ENCODE measurements around the gene CD276.
"Not testable (repeated sequence)": the region's sequence is repeated elsewhere in the genome, so short reads cannot be mapped to it uniquely, and the experiment has no call there.

Gene CD276

DNA sequence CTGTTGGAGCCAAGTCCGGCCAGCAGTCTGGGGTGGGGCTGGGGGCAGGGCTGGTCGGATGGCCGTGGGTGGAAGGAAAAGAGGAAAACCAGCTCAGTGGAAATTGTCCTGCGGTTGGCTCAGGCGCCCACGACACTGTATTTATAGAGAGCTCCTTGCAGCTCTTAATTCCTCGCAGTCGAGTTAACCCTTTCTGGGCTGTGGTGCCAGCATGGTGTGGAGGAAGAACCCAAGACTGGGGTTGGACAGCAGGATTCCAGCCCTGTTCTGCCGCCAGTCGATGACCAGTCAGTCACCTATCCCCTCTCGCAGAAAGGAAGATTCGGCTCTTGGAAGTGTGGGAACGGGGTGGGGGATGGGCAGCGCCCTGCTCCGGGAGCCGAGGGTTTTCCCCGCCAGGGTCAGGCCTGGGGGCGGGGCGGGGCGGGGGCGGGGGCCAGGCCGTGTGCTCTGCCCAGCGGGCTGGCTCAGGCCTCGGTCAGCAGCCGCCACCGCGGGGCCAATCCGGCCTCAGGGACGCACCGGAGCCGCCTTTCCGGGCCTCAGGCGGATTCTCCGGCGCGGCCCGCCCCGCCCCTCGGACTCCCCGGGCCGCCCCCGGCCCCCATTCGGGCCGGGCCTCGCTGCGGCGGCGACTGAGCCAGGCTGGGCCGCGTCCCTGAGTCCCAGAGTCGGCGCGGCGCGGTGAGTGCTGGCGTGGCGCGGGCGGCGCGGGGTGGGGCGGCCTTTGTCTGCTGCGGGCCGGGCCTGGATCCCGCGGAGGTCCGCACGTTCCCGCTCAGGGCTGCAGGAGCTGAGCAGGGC is at the start of gene CD276:
CD276 (plus strand) TSS at position 607 of the 804 bp plus-strand sequence. CDS start 15,257 bp downstream, outside the sequence.
- no peak for DNase-seq (ENCODE audit: low spot score)

DNA sequence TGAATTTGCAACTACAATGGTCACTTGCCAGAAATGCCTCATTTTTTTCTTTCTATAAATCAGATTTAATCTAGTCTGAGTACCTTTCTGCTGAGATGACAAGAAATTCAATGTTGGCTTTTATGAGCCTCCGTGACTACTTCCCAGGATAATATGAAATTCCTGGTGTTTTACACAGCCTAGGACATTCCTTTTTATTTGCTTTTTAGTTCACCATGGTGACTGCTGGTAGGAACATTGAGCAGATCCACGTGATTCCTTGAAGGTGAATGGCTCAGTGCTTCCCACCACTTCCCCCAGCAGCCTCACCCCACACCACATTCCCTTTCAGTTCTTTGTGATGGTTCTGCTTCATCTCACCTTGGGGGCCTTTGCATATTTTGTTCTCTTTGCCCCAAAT is 46.7 kb upstream of the CD276 start:
- DNase-seq (ENCODE audit: low spot score): no peak

DNA sequence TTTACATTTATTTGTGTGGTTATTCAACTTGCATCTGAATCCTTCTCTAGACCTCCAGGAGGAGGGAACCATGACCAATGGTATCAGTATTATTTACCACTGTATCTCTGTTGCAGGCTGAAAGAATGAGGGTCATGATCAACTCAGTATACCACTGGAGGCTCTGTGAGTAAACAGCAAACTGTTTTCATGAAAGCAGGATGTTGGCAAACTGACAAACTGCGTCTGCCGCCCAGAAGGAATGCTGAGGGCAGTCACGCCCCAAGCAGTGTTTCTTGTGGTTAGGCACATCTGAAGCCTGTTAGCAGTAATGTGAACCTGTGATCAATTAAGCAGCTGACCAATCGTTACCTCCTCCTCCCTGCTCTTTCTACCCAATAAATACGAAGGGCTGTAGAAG is 44.7 kb upstream of the CD276 start:
- DNase-seq (ENCODE audit: low spot score): not testable (repeated sequence)

DNA sequence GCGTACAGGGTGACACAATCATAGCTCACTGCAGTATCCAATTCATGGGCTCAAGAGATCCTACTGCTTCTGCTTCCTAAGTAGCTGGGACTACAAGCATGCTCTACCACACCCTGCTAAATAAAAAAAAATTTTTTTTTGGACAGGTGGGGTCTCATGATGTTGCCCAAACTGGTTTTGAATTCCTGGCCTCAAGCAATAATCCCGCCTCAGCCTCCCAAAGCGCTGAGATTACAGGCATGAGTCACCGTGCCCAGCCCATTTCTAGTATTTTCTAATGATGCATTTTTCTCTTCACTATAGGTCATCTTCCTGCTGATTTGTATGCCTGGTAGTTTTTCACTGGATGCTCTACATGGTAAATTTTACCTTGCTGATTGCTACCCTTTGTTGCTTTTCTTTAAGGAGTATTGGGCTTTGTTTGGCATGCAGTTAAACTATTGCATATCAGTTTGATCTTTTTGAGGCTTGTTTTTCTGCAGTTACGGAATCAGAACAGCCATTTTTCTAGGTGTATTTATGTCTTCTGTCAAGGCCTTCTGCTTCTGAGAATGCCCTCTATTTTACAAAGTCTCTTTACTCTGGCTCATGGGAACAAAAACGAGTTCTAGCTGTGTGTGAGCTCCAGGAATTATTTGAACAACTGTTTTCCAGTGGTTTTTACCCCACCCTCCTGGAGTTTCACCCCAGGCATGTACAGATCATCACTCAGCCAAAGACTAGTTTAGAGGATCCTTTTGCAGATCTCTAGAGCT is 36.7 kb upstream of the CD276 start:
- no peak for DNase-seq (ENCODE audit: low spot score)

DNA sequence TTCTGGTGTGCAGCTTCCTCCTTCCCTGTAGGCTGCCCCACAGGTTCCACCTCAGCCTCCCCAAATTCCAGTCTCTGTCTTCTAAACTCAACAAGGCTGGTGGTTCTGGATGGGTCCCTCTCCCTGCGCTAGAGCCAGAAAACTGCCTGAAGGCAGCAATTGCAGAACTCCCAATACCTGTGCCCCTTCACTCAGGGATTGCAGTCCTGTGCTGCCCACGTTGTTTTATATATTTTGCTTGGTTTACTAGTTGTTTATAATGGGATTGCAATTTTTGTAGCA is 36.2 kb upstream of the CD276 start:
- no peak for DNase-seq (ENCODE audit: low spot score)

DNA sequence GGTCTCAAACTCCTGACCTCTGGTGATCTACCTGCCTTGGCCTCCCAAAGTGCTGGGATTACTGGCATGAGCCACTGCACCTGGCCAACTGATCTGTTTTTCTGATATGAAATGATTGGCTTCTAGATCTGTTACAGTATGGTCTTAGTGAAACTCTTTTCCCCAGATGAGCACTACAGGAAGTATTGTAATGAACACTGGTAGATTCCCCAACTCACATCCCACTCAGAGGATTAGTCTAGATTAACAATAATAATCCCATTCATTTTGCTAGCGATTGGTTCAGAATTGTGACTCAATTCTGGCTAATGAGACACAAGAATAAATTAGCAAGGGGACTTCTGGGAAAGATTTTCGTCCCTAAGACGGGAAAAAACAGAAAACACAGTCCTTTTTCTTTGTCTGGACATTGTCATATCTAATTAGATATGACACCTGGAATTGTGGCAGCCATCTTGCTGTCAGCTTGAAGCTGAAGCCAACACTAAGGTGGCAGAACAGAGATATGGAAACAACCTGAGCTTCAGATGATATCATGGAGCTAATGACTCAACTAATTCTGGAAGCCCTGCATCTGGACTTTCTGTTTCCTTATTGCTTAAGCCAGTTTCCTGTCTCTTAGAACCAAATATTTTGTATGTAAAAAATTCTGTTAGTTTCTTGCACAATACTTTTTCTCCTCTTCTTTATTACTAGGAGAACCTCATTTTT is 33.6 kb upstream of the CD276 start:
- DNase-seq (ENCODE audit: low spot score): no peak

DNA sequence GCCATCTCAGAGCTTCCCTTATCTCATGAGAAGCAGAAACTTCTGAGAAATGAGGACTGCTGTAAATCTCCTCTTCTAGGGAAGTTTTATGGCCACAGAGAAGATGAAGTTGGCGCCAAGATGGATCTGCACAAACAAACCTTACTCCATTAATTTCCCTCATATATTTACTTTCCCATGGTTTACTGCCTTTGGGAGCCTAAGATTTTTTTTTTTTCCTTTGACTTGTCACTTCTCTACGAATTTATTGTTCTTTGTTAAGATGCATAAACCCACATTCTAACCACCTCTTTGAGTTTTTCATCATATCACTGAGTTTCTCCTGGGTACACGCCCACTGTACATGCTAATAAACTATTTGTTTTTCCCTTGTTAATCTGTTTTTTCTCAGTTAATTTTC is 29.5 kb upstream of the CD276 start:
- DNase-seq (ENCODE audit: low spot score): no peak

DNA sequence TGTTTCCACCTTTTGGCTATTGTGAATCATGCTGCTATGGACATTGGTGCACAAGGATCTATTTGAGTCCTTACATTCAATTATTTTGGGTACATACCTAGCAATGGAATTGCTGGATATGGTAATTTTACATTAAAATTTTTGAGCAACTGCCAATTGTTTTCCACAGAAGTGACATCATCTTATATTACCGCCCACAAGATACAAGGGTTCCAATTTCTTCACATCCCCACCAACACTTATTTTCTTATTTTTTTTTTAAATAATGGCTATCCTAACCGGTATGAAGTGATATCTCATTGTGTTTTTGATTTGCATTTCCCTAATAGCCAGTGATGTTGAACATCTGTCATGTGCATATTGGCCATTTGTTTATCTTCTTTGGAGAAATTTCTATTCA is 28.5 kb upstream of the CD276 start:
- DNase-seq (ENCODE audit: low spot score): no peak

DNA sequence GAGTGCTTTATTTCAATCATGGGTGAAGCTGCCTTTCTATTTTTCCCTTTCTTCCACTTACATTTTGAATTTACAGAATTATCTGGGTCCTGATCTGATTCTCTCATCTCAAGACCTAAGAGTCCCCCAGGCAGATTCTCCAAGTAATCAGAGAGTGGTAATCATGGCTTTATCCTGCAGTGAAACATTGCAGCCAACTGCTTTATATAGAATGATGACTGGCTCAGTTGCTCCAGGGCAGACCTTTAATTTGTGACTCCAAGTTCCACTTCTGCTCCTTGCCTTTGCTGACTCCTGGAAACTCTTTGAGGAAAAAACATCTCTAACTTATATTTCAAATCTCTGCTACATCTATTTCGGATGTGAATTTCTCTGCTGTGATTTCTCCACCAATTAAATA is 25.5 kb upstream of the CD276 start:
- no peak for DNase-seq (ENCODE audit: low spot score)

DNA sequence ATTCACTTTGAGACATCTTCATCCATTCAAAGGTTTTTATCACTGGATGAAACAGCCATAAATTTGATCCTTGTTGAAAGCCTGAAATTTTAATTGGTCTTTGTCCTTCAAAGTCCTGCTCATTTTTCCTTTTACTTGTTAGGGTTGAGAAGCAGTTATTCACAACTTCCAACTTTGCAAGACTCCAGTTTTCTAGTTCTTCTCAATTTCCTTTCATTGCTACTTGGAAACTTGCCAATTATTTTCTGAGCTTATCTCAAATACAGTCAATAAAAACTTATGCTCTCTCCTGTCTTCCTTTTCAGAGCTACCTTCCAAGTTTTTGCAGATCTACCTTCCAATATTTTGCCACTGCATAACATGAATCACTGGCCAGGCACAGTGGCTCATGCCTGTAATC is 23.7 kb upstream of the CD276 start:
- no peak for DNase-seq (ENCODE audit: low spot score)

DNA sequence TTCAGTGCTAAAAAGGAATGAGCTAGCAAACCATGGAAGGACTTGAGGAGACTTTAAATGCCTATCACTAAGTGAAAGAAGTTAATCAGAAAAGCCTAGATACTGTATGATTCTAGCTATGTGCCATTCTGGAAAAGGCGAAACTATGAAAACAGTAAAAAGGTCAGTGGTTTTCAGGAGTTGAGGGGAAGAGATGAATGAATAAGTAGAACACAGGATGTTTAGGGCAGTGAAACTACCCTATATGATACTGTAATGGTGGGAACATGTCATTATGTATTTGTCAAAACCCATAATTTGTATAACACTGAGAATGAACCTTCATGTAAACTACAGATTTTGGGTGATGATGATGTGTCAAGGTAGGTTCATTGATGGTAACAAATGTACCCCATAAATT is 9.6 kb upstream of the CD276 start:
- DNase-seq (ENCODE audit: low spot score): no peak

DNA sequence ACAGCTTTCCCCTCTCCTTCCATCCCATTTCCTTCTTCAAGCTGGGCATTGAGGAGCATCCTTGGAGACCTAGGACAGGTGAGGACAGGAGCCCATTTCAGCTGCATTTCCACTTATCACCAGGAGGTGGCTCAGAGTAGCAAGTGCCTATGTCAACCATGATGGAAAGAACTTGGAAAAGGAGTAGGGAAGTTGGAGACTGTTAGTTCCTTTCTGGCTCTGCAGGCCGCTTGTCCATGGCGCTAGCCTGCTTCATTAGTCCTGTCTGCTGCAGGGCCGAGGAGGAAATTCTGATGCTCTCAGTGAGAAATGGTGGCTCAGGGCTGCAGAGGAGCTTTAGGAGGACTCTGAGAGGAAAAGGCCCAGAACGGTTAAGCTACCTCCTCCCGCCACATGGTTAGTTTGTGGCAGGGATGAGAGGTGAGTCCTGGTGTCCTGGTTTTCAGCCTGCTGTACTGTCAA is 7.0 kb upstream of the CD276 start:
- DNase-seq (ENCODE audit: low spot score): peak; percentile 43

DNA sequence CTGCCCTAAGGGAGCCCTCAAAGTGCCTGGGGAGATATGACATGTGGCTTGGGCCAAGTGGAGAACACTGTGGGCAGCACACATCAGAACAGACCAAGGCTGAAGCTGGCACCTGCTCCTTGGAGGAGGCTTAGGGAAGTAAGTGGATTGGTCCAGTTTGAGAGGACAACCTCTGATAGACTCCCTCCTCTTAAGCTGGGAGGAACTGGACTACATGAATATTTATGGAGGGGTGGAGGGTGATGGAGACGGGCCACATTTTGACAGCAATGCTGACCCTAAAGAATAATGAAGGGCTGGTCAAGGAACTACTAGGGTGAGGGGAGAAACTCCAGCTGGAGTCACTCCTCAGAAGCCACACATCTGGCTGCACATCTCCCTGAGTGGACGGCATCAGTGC is 6.5 kb upstream of the CD276 start:
- DNase-seq (ENCODE audit: low spot score): no peak

DNA sequence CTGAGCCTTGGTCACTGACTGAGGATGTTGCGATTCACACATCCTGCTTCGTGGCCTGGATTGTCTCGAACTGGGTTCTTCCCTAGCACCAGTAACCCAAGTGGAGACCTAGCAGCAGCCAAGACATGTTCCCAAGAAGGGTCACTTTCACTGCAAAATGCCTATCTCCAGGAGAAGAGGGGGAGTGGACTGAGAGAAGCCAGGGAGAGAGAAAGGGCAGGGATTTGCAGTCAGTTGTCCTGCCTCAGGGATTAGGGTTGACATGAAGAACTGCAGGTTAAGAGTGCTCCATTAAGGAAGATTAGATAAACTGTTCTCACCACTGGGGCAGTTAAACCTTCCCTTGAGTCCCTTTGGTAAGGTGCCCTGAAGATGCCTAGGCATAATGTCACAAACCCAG is 5.7 kb upstream of the CD276 start:
- DNase-seq (ENCODE audit: low spot score): no peak

DNA sequence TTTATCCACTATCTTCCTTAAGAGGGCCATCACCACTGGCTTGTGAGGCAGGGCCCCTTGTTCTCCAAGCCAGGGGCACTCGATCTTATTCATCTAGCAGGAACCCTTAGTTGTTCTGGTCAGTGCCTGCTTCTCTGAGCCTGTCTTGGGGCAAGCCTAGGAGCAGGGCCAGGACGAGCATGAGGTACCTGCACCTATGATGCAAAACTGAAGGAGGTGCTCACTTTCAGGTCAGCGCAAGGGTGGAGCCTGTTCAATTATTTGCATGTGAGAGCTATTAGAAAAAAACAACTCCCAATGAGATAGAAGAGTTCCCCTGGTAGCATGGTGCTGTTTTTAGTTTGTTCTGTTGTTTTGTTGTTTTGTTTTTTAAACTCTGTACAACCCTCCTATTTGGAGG is 5.0 kb upstream of the CD276 start:
- DNase-seq (ENCODE audit: low spot score): no peak

DNA sequence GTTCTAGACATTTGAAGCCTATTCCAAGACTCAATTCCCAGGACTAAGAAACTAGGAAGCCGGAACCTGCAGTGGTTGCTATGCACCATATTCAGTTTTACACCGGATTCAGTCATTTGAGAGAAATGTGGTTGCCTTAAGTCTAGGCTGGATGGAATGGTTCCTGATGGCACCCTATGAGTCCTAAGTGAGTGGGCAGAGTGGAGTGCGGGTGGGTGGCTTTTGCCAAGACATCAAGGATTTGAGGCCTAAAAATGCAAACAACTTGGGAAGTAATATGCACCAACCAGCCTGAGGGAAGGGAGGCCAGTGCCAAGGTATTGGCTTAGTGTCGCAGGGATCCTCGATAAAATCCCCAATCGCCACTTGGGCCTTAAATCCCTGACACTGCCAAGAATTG is 4.2 kb upstream of the CD276 start:
- no peak for DNase-seq (ENCODE audit: low spot score)

DNA sequence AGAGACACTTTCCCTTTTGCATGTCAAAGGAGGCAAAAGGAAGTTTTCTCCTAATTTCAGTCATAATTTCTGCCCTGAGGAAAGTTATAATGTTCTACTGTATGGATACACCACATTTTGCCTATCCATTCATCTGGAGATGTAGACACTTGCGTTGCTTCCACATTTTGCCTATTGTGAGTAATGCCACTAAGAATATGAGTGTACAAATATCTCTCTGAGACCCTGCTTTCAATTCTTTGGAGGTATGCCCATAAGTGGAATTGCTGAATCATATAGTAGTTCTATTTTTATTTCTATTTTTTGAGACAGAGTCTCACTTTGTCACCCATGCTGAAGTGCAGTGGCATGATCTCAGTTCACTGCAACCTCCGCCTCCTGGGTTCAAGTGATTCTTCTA is 3.6 kb upstream of the CD276 start:
- no peak for DNase-seq (ENCODE audit: low spot score)

DNA sequence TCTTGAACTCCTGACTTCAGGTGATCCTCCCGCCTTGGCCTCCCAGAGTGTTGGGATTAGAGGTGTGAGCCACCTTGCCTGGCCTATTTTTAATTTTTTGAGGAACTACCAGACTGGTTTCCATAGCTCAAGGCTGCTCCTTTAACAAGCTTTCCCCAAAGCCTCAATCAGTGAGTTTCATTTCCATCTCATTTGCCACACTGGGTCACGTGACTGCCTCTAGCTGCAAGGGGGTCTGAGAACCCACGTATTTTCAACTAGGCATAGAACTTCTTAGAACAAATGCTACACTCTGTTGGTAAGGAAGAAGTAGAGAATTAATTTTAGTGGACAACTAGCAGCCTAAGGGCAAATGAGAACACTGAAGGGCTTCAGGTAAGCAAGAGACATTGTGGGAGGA is 3.1 kb upstream of the CD276 start:
- no peak for DNase-seq (ENCODE audit: low spot score)

DNA sequence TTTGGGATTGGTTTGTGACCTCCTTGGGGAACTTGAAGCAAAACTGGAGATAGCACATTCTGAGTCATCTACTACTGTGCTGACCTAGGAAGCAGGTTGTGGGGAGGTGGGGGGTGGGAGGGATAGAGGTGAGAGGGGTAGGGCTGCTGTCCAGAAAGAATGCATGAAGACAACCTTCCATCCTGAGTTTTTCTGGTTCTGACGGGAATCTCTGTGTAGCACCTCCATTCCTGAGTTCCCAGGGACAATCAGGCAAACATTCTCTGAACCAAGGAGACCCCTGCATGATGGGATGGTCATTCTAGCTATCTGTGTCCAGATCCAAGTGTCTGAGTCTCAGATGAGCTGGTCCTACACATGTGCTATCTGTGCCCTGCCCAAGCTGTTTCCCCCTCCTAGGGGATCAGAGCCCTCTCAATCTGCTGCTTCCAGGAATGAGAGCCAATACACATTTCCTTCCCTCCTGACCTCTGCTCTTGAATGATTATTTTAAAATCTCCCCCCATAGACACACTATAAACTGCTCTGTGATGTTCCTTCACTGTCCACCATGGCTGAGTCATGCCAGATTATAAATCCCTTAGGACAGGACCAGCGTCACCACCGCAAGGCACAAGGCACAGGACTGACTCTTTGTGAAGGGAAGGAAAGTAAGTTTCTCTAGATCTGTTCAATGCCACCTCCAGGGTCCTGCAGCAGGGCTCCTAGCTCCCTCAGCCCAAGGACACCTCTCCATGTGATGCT is 2.2 kb upstream of the CD276 start:
- no peak for DNase-seq (ENCODE audit: low spot score)

DNA sequence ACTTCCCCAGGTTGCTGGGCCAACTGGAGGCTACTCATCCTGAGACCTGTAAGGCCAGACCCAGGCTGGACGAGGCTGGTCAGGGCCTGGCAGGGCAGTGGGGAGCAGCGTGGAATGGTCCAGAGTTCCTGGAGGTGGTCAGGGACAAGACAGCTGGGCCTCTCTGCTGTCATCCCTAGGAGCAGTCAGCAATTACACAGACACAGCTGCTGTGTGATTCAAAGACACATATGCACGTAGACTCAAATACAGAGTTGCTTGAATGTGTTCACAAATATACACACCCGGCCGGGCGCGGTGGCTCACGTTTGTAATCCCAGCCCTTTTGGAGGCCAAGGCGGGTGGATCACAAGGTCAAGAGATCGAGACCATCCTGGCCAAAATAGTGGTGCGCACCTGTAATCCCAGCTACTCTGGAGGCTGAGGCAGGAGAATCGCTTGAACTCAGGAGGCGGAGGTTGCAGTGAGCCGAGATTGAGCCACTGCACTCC is 1.5 kb upstream of the CD276 start:
- no peak for DNase-seq (ENCODE audit: low spot score)

DNA sequence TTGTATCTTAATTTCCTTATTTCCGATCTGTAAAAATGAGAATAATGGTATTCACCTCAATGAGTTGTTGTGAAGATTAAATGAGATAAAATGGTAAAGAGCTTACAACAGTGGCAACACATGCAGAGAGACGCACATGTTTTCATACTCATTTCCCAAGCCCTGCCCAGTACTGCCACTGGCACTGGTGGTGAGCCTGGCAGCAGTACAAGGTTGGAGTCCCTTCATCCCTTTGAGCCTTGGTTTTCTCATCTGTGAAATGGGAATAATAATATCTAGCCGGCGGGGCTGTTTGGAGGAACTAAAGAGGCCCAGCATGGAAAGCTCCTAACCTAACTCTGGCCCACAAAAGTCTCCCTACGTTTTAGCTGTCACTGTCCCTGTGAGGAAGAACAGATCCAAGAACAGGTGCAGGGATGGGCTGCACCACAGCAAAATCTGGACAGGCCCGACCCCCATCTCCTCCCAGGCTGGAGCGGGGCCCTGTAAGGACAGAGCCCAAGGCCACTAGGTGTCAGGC is 866 bp upstream of the CD276 start:
- no peak for DNase-seq (ENCODE audit: low spot score)
